HG02943 (cell line): ENCODE measurements around the gene COX4I1.

Experiments
- ATAC-seq: cut with Tn5 transposase; IDR thresholded peaks from one replicate; pipeline ENCODE4 v1.9.1; 2021; ENCODE audit warnings: mild to moderate bottlenecking, low read depth, moderate library complexity; ENCODE audit not compliant: unreplicated experiment

COX4I1 gene

DNA sequence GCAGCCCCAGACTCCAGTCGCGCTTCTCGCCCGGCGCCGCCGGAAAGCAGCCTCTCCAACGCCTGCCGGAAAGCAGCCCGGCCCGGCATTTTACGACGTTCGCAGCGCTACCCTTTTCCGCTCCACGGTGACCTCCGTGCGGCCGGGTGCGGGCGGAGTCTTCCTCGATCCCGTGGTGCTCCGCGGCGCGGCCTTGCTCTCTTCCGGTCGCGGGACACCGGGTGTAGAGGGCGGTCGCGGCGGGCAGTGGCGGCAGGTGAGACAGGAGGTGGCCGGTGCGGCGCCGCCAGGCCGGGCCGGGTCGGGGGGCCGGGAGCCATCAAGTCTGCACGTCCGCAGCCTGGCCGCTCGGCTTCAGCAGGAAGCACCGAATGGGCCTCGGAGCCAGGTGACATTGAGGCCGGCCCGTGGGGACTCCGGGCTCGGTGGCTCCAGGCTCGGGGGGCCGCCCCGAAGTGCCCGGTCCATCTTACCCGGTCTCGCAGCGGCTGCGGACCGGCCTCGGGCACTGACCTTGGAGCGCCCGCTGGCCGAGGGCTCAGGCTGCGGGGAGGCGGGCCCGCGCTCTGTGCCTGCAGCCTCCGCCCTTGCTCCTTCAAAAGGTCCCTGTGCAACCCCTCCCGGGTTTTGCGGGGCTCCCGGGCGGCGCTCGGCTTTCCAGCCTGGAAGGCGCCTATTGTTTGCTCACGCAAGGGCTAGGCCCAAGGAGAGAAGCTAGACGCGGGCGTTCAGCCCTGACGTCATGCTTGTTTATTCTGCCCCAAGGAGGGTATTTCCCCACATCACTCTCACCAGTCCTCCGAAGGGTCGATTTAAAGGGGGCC is at the start of gene COX4I1, which contains the start of gene EMC8:
TSS of gene COX4I1 (plus strand) at position 199 of the 824 bp plus-strand sequence. CDS start 1,511 bp downstream, outside the sequence.
TSS of gene EMC8 (minus strand) at position 48 of the 824 bp plus-strand sequence. CDS start 249 bp downstream, outside the sequence.
- ATAC-seq = peak; percentile 78

DNA sequence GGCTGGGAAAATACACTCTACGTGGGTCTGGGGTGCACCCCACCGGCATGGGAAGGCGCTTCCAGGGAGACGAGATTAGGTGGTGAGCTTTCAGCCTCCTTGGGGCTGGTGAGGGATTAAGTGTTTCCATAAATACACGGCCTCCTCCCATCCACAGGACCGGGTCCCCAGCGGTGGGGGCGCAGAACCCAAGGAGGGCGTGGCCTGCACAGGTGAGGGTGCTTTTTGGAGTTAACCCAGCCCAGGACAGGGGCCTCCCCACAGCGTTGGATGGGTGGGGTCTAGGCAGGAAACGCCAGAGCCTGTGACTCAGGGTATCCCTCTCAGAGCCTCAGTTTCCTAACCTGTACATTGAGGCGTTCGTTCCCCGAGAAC is 49.7 kb upstream of the COX4I1 start:
- no peak for ATAC-seq

DNA sequence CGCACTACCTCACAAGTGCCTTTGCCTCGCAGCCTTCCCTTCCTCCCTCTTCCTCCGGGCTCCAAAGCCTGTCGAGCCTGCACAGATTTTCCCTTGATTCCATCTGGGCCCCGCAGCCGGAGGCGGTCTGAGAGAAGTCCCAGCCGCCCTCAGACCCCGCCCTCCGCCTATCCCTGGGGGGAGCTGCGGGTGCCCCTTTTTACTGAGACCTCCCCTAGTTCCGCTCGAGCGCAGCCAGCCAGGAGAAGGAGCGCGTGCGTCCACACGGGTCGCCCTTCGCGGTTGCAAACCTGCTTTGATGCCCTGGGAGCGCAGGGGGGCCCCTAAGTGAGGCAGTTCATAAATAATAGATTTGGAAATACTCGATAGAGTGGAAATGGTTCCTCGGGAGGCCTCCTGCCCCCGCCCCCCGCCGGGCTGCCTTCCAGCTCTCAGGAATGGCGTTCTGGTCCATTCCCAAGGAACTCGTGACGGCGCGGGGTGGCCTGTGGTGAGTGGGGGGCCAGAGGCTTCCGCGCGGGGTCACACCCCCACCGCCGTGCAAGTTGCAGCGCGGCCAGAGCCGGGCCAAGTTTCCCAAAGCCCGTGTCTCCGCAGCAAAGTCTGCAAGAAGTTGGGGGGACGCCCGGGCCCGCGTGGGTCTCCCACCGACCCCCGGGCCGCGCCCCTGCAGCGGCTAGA is 49.2 kb upstream of the COX4I1 start:
- ATAC-seq = no peak

DNA sequence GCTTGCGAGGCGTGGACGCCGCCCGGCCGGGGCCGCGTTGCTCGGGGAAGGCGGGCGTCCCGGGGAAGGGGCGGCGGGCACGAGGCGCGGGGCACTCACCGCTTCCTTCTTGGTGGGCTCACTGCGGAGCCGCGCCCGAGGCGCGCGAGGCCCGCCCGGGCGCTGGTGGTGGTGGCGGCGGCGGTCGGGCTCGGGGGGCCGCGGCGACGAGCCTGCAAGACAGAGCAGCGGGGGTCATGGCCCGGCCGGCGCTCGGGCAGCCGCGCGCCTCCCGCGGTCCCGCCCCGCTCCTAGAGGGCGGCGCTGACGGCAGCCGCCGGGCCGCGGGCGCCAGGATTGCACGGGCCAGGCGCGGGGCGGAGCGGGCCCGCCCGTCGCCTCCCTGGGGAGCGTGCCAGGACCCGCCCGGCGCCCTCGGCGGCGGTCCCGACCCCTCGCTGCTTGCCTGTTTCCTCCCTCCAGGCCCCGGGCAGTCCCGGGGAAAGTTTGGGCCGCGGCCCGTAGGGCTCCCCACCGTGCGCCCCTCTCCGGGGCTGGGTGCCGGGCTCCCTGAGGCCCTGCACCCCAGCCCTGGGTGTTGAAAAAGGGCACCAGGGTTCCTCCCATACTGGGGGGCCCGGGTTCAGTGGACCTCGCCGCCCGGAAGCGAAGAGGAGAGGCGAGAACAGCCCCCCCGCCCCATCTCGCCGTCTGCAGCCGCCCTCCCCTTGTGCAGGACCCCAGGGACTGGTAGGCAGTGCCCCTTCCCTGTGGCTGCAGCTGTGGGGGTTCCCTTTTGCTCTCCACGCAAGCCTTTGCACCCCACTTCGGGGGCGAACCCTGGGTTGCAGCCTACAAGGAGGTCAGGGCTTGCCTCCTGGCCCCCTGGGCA is 48.4 kb upstream of the COX4I1 start, which contains the start of gene C16orf74:
TSS of gene C16orf74 (minus strand) at position 270 of the 871 bp plus-strand sequence. CDS start 15,879 bp downstream, outside the sequence.
- ATAC-seq = no peak

DNA sequence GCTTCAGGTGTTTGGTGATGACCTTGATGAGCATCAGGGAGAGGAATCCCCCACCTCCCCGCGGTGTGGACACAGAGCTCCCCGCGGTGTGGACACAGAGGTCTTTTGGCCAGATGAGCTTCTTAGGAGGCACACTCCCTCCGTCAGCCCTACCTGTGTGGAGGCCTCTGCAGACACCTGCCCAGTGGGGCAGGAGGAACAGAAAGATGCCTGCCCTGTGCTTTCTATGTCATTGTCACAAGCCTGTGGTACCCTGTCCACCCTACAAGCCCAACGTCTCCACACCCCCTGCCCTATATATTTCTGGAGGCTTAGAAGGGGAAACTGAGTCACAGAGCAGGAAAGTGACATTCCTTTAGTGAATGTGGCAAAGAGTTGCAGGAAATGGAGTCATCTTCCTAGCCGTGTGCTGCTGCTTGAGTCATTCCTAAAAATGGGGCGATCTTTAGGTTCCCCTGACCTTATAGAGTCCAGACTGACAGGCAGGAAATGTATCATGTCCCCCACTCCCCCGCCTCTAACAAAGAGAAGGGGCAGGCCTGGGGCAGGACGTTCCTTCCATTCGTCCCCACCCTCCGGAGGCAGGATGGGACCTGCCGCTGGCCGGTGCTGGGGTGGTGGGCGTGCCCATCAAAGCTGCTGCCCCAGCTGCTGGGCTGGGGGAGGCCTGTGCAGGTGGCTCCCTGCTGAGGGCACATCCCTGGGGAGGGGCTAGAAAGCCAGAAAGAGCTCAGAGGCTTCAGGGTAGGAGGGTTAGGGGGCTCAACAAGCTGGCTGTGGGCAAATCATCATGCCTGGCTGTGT is 47.6 kb upstream of the COX4I1 start:
- no peak for ATAC-seq

DNA sequence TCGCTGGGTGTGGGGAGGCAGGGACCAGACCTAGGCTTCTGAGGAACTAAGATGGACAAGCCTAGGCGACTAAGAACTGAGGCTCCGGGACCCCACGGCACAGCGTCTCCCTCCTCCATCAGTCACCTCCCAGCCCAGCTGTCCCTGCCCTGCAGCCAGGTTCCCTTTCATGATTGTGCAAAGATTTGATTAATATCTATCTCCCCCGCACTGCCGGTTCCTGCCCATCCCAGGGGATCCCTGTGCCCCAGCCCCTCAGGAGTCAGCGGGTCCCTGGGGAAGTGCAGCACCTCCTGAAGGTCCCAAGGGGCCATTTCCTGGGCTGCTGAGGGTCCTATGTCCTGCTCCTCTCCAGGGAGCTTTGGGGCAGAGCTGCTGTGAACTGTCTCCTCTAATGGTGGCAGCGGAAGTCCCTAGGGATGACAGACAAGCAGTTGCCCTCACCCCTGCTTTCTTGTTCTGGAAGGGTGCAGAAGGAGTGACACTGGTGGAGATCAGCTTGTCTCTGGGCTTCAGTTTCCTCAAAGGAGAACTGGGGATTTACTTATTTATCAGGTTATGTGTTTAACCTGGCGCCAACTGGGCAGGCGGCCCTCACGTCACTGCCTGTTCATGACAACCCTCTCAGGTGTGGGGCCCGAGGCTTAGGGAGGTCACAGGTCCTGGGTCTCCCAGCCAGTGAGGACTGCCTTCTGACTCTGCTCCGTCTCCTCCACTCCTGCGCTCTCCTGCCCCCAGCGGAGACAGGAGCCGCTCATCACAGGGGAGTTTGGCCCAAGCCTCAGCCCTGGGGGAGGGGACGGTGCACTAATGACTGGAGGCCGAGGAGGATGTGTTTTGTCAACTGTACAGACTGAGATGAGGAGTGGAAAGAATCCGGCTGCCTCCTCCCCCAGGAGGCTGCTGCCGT is 46.7 kb upstream of the COX4I1 start:
- ATAC-seq = no peak

DNA sequence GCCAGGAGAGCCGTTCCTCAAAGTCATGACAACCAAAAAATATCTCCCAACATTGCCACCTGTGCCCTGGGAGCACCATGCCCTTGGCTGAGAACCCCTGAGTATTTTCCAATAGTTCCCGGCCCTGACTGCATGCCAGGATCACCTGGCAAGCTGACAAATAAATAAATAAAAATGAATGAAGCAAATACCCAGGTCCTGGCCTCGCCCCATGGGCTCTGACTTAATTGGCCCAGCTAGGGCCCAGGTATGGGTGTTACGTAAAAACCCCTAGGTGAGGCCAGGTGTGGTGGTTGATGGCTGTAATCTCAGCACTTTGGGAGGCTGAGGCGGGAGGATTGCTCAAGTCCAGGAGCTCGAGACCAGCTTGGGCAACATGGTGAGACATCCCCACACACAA is 45.9 kb upstream of the COX4I1 start:
- no peak for ATAC-seq

DNA sequence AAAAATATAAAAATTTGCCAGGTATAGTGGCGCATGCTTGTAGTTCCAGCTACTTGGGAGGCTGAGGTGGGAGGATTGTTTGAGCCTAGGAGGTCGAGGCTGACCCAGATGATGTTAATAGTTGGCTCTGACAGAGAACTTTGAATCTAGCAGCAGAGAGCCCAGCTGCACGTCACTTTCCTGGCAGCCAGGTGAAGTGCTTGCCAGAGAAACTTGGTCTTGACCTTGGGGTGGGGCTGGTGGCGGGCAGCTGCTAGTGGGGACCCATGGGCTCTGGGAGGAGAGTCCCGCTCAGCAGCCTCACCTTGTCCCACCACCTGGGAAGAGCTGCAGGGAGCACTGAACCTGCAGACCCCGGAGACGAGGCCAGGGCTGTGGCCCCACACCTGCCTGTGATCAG is 45.5 kb upstream of the COX4I1 start:
- no peak for ATAC-seq

DNA sequence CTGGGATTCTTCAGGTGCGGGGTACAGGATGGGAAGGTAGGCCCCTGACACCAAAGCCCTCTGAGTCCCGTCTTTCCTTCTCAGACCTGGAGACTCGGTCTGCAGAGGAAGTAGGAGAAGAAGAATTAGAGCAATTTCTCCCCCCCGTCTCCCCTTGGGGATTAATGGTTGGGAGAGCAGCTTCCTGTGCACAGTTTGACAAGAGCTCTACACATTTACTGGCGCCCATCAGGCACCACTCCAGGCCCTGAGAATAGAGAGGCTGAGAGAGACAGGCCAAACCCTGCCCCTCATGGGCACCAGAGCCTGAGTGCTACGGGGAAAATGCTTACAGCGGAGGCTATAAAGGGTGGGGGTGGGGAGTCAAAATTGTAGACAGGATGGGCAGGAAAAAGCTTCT is 45.1 kb upstream of the COX4I1 start:
- ATAC-seq = no peak

DNA sequence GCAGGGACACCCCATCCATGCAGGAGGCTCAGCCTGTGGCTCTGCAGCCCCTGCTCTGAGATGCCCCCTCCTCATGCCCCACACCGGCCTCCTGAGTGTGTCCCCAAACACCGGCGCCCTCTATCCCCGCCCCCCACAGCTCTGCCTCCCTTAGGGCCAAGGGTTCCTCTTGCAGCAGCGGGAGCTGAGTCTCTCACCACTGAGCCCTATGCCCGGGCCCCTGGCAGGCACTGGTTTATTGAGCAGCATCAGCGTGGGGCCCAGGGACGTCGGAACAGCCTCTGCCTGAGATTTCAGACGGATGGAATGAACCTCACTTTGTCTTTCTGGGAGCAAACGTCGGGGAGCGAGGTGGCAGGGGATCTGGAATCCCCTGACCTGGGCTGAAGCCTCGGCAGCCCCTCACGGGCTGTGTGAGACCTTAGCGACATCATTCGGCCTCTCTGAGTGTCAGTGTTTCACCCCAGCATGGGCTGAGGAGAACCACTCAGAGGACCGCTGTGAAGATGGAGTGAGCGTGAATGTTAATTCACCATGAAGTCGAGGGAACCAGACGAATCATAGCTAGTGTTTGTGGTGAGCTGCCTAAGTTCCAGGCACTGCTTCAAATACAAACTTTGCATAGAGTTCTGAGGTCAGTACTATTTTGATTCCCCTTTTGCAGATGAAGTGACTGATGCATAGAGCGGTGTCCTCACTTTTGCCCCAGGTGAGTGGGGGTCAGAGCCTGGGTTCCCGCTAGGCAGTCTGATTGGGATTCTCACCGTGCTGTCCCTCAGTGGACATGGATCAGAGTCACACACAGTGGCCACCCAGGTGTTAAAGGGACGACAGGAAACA is 43.3 kb upstream of the COX4I1 start:
- ATAC-seq = no peak

DNA sequence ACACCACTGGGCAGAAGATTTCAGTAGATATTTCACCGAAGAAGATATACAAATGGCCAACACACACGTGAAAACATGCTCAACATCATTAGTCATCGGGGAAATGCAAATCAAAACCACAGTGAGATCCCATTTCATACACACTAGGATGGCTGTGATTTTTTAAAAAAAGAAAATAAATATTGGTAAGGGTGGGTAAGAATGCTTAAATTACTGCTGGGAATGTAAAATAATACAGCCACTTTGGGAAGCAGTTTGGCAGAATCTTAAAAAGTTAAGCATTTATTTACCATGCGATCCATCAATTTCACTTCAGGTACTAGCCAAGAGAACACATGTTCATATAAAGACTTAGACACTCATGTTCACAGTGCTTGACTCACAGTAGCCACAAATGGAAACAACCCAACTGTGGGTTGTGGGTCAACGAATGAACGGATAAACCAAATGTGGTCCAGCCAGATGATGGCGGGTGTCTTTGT is 42.1 kb upstream of the COX4I1 start:
- no peak for ATAC-seq

DNA sequence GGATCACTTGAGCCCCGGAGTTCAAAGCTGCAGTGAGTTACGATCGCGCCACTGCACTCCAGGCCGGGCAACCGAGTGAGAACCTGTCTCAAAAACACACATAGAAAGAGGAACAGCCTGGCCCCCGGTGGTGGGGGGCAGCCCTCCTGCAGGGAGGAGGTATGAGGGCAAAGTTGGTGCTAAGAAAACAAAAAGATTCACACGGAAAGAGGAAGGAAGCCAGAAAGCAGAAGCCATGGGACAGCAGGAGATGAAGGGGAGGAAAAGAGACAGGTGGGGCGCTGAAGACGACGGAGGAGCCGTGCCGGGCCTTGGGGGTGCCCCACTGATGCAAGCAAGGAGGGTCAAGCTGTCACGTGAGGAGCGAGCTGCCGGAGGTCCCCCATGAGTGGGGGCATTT is 40.4 kb upstream of the COX4I1 start:
- no peak for ATAC-seq

DNA sequence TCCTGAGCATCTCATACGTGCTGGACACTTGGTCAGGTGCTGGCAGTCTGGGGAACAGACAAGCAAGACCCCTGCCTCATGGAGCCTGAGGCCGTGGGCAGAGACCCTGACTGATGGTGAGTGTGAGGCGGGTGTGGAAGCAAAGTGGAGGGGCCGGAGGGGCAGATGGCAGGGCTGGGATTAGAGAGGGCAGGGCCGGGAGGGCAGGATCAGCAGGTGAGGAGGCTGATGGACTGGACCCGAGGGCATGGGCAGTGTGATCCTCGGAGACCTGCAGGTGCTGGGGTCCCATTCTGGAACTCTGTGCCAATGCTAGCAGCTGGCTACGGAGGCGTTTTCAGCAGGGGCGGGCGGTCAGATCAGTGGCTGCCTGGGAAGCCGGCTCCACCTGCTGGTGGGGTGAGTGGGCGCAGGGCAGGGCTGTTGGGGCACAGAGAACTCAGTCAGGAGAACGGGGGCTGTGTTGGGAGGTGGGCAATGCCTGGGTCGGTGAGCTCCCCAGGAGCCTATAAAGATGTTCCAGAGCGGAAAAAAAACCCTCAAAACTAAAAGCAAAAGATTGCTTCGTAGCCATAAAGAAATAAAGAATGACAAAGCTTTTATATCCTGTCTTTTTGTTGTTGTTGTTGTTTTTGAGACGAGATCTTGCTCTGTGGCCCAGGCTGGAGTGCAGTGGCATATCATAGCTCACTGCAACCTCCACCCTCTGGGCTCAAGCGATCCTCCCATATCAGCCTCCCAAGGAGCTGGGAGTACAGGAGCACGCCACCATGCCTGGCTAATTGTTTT is 39.7 kb upstream of the COX4I1 start:
- no peak for ATAC-seq

DNA sequence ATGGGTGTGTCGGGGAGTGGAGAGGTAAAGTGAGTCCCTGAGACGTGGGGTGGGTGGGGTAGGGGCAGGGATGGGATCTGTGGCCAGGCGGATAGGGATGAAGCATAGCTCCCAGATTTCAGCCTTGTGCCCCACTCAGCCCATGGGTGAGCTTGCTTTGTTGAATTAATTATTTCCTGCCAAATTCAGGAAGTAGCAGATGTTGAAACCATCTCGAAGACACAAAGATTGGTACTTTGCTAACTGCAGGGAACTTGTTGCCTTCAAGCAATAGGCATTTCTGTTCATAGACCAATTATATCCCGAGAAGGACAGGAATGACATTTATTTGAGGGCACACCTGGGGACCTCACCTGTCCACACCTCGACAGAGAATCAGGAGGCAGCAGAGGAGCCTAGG is 37.6 kb upstream of the COX4I1 start:
- no peak for ATAC-seq

DNA sequence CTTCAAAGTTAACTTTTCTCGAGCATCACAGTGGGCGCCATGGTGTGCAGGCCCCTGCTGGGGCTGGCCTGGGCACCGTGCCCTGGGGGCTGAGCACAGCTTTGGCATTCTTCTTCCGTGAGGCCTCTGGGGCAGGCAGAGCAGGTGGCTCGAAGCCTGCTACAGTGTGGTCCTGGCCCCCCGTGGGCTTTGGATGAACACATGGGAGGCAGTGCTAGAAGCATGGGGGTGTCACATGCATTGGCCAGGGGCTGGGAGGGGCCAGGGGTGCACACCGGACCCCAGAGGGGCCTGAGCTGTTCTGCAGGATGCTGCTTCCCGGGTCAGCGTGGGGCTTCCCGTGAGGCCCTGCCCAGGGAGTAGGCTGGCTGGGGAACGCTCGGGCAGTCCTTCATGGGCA is 36.5 kb upstream of the COX4I1 start:
- ATAC-seq = no peak

DNA sequence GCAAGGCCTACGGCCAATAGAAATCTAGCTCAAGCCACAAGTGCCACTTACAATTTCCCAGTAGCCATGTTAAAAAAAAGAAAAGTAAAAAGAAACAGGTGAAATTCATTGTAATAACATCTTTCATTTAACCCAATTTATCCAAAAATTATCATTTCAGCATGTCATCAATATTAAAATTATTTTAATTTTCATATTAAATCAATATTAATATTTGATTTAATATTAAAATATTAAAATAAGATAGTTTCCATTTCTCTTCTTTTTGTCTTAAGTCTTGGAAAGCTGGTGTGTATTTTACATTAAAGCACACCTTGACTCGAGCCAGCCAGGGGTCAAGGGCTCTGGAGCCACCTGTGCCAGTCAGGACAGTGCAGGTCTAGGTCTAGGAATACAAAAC is 35.9 kb upstream of the COX4I1 start:
- no peak for ATAC-seq

DNA sequence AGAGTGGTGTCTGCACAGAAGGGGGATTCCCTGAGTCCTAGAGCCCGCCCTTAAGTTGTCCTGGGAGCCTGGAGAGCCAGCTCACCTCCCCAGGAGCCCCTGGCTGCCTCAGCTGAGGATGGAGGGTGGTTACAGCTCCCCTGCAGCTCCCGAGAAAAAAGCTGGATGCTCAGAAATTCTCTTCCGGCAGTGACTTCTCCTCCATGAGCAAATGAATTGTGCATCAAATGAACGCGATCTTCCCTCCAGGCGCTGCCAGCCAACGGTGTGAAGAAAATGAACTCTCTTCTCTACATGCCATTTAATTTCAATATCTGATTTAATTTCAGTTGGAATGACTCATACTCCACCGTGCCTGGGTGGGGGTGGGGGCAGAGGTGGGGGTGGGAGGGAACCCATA is 34.3 kb upstream of the COX4I1 start:
- no peak for ATAC-seq
